ENCODE data around the gene JADE2.

JADE2 gene

GRCh38 chr5:134570365-134570758, 44.9 kb downstream of the JADE2 start:
- DNase-seq (ENCODE audit: low read depth) = no peak

- no peak for DNase-seq (ENCODE audit: low read depth)
Observed at GRCh38 chr5:134570886-134571285, 45.4 kb downstream of the JADE2 start.

GRCh38 chr5:134571693-134572405, 46.4 kb downstream of the JADE2 start:
- DNase-seq (ENCODE audit: low read depth) = no peak

- DNase-seq (ENCODE audit: low read depth) = no peak
Observed at GRCh38 chr5:134572811-134573210, 47.3 kb downstream of the JADE2 start.

GRCh38 chr5:134574521-134574920, 49.1 kb downstream of the JADE2 start:
- DNase-seq (ENCODE audit: low read depth) = no peak

- DNase-seq (ENCODE audit: low read depth) = no peak
Observed at GRCh38 chr5:134575316-134575715, 49.8 kb downstream of the JADE2 start.

- DNase-seq (ENCODE audit: low read depth) = no peak
Observed at GRCh38 chr5:134576386-134577021, 51.0 kb downstream of the JADE2 start.

GRCh38 chr5:134577022-134577795, 51.7 kb downstream of the JADE2 start:
- DNase-seq (ENCODE audit: low read depth) = no peak

- no peak for DNase-seq (ENCODE audit: low read depth)
Observed at GRCh38 chr5:134577796-134578577, 52.5 kb downstream of the JADE2 start.

- no peak for DNase-seq (ENCODE audit: low read depth)
Observed at GRCh38 chr5:134578578-134579283, 53.3 kb downstream of the JADE2 start.

- DNase-seq (ENCODE audit: low read depth) = no peak
Observed at GRCh38 chr5:134579284-134579771, 53.9 kb downstream of the JADE2 start.

GRCh38 chr5:134580001-134580460, 54.6 kb downstream of the JADE2 start:
- no peak for DNase-seq (ENCODE audit: low read depth)

- DNase-seq (ENCODE audit: low read depth) = no peak
Observed at GRCh38 chr5:134581241-134581981, 55.9 kb downstream of the JADE2 start.

- DNase-seq (ENCODE audit: low read depth) = no peak
Observed at GRCh38 chr5:134582281-134582680, 56.8 kb downstream of the JADE2 start.

- no peak for DNase-seq (ENCODE audit: low read depth)
Observed at GRCh38 chr5:134582941-134583340, 57.5 kb downstream of the JADE2 start.

GRCh38 chr5:134583766-134584165, 58.3 kb downstream of the JADE2 start:
- no peak for DNase-seq (ENCODE audit: low read depth)

GRCh38 chr5:134584662-134585061, 59.2 kb downstream of the JADE2 start:
- no peak for DNase-seq (ENCODE audit: low read depth)

- DNase-seq (ENCODE audit: low read depth) = no peak
Observed at GRCh38 chr5:134585966-134586365, 60.5 kb downstream of the JADE2 start.

- DNase-seq (ENCODE audit: low read depth) = no peak
Observed at GRCh38 chr5:134586866-134587524, 61.5 kb downstream of the JADE2 start.

All from HS-27A (cell line).